GM12878 (cell line): ENCODE data around the gene SELENOV. TPM values are rescaled to one million over a fixed set of nuclear protein-coding genes. Genes with fewer than 3 reads are reported as not detected.

ENCODE experiments used
- ATAC-seq: fragments of 200-7000 bp; cut with Tn5 transposase; 3 replicates; pipeline ENCODE4 v1.9.1; 2020; ENCODE audit warnings: mild to moderate bottlenecking, moderate library complexity
- BruUV-seq: library from RNA; stranded (reverse); fragments of 400-500 nt; replicated peaks from 2 replicates; lab custom pipeline; 2021; lab: Mats Ljungman, UMichigan
- CTCF ChIA-PET: fragments of 300-600 bp; sonication (Branson Sonifier 250); formaldehyde crosslinking; extraction: SDS; loops from one replicate; lab custom pipeline; 2021; ENCODE audit warnings: inconsistent platforms; lab: Yijun Ruan, JAX
- POLR2A ChIA-PET: fragments of 350-600 bp; formaldehyde crosslinking; extraction: SDS; loops from one replicate; lab custom pipeline; 2021; ENCODE audit warnings: inconsistent platforms; lab: Charles Lee
- RAD21 ChIA-PET: fragments of 300-600 bp; sonication (Branson Sonifier 250); formaldehyde crosslinking; loops from one replicate; lab custom pipeline; 2023; ENCODE audit warnings: antibody characterized with exemption; ENCODE audit not compliant: unreplicated experiment; lab: Charles Lee
- SMC1A ChIA-PET: fragments of 300-600 bp; sonication (Branson Sonifier 250); formaldehyde crosslinking; loops from one replicate; lab custom pipeline; 2023; ENCODE audit not compliant: unreplicated experiment, uncharacterized antibody; lab: Charles Lee
- DNase-seq: peaks from one replicate; pipeline ENCODE4 v3.0.0-alpha.2; 2011; ENCODE audit warnings: low read depth, low spot score
- FAIRE-seq: peaks from 3 replicates; lab custom pipeline; 2011; peaks lifted over from hg19 to GRCh38; lab: Jason Lieb, UNC
- H2AFZ ChIP-seq: 2 replicates; pipeline ENCODE4 v1.6.0; 2011; ENCODE audit warnings: low read depth, low read length, control low read depth; ENCODE audit not compliant: control insufficient read depth
- H3K27ac ChIP-seq: 2 replicates; pipeline ENCODE4 v1.5.1; 2011; ENCODE audit warnings: control low read depth; ENCODE audit not compliant: control insufficient read depth, insufficient read depth
- H3K27me3 ChIP-seq, 2 experiments: replicated peaks in 1 of 2; 2 replicates each; pipeline versions ENCODE4 v1.6.0 to v1.6.1; 2011; ENCODE audit warnings: low read length in 1 of 2; ENCODE audit not compliant: control insufficient read depth in 2 of 2, insufficient read depth in 2 of 2
- H3K36me3 ChIP-seq, 2 experiments: 2 replicates each; pipeline ENCODE4 v1.5.1; 2011; ENCODE audit warnings: low read length in 1 of 2; ENCODE audit not compliant: control insufficient read depth in 2 of 2, insufficient read depth in 2 of 2
- H3K4me1 ChIP-seq: 2 replicates; pipeline ENCODE4 v1.6.1; 2011; ENCODE audit warnings: mild to moderate bottlenecking, low read length, moderate library complexity, mixed read lengths; ENCODE audit not compliant: control insufficient read depth, insufficient read depth
- H3K4me2 ChIP-seq: 2 replicates; pipeline ENCODE4 v1.6.0; 2011; ENCODE audit warnings: control low read depth; ENCODE audit not compliant: control insufficient read depth, insufficient read depth
- H3K4me3 ChIP-seq: fragments of 200-600 bp; sonication (generic); 2 replicates; pipeline ENCODE4 v1.5.1; 2016
- H3K79me2 ChIP-seq: 2 replicates; pipeline ENCODE4 v1.6.0; 2011; ENCODE audit warnings: low read length; ENCODE audit not compliant: control insufficient read depth, insufficient read depth
- H3K9ac ChIP-seq: 2 replicates; pipeline ENCODE4 v1.8.0; 2011; ENCODE audit warnings: low read length, control low read depth, mixed read lengths; ENCODE audit not compliant: control insufficient read depth, insufficient read depth
- H3K9me3 ChIP-seq: replicated peaks from 3 replicates; pipeline ENCODE4 v1.5.1; 2011; ENCODE audit warnings: mild to moderate bottlenecking, low read length; ENCODE audit not compliant: control insufficient read depth, insufficient read depth
- H4K20me1 ChIP-seq: 2 replicates; pipeline ENCODE4 v1.6.0; 2011; ENCODE audit not compliant: control insufficient read depth, insufficient read depth
- NFYA ChIP-seq: IDR thresholded peaks from 2 replicates; pipeline ENCODE4 v1.6.1; 2011; ENCODE audit warnings: low read depth, mild to moderate bottlenecking, low read length, improper control_type of control experiment, borderline replicate concordance
- PAX5 ChIP-seq: IDR thresholded peaks from 2 replicates; pipeline ENCODE4 v1.6.1; 2011; ENCODE audit warnings: low read depth, low read length, borderline replicate concordance
- POLR2A ChIP-seq: IDR thresholded peaks from 2 replicates; pipeline ENCODE4 v1.6.1; 2011; ENCODE audit warnings: low read depth, mild to moderate bottlenecking, low read length
- POLR2AphosphoS2 ChIP-seq: IDR thresholded peaks from 2 replicates; pipeline ENCODE4 v1.6.1; 2011; ENCODE audit warnings: low read depth, mild to moderate bottlenecking, low read length, improper control_type of control experiment, moderate library complexity
- WGBS: methylation state at CpG from one replicate; pipeline ENCODE4 v1.1.6; 2016; ENCODE audit warnings: low lambda C conversion rate; ENCODE audit not compliant: insufficient replicate concordance, insufficient coverage; ENCODE audit errors: missing lambda C conversion rate; 5-methylcytosine and 5-hydroxymethylcytosine counted together
- in situ Hi-C: fragments of 300-500 bp; cut with MboI; formaldehyde crosslinking; loops from 9 replicates; pipeline ENCODE4 v1.14.3; 2018; ENCODE audit warnings: mixed read lengths
- intact Hi-C: fragments of 100-400 bp; cut with micrococcal nuclease; formaldehyde crosslinking; loops from one replicate; pipeline ENCODE4 v1.14.2; 2022; ENCODE audit not compliant: unreplicated experiment
- polyA plus RNA-seq, 11 experiments: library from polyadenylated mRNA; depleted of rRNA in 4 of 11; unstranded in 6 of 11; stranded (reverse) in 5 of 11; fragments of >200 nt; fragmentation: Nextera tagmentation in 4 of 11; fragmentation: Illumina TruSeq in 1 of 11; extraction: Ambion mirVana in 4 of 11; extraction: Trizol in 1 of 11; gene quantifications; 1 replicate in 1 of 11; 2 replicates in 10 of 11; pipeline versions ENCODE4 v1.2.1 to v1.2.3, GENCODE V29; 2011 to 2016; ENCODE audit warnings: inconsistent platforms in 2 of 11, missing spikeins in 2 of 11, low read depth in 1 of 11
- total RNA-seq, 4 experiments: library from RNA; depleted of rRNA in 3 of 4; stranded (reverse); fragments of >200 nt in 3 of 4; fragmentation: Illumina TruSeq in 1 of 4; extraction: Trizol in 1 of 4; gene quantifications; 2 replicates each; pipeline versions ENCODE4 v1.2.1 to v1.2.3, GENCODE V29; 2013 to 2021

SELENOV gene
- total and polyA plus RNA-seq, 10 of the 15 experiments (the other 5 are each of a cell fraction or from before 2014, with no cell fraction given): not detected

GRCh38 chr19:39472746-39473442 is 42.0 kb upstream of the SELENOV start:
- Histone ChIP-seq H3K27ac (no peak overlapping the region), H3K27me3 (no peaks in the 10 kb centered on the region), H3K4me3 (no peak overlapping the region), H3K9ac (no peak overlapping the region), H3K79me2 (no peaks in the 10 kb centered on the region), H3K9me3 (no peaks in the 10 kb centered on the region), H4K20me1 (no peaks in the 10 kb centered on the region), H3K36me3 (peaks cover 43 to 69% of the 10 kb centered on the region in 2 experiments), H3K4me2 (no peak overlapping the region), H2AFZ (no peak overlapping the region), H3K4me1 (no peaks in the 10 kb centered on the region)
- no peak for DNase-seq
- intact Hi-C loops: no loop called here
- FAIRE-seq: no peak
- POLR2A ChIA-PET: no interaction called here
- CTCF ChIA-PET: interaction anchor here (1.7 kb wide), 1 partner anchor 57 kb away, joined by 4 read pairs; no protein-coding TSS in a partner anchor
- no TSS peak for BruUV-seq
- no peak for TF ChIP-seq NFYA
- SMC1A ChIA-PET: interaction anchor here (1.3 kb wide), 1 partner anchor 32 kb away, joined by 4 read pairs; no protein-coding TSS in a partner anchor
- RAD21 ChIA-PET: no interaction called here
- in situ Hi-C loops: no loop called here
- no peak for ATAC-seq
- 96% methylated on average over 30 of the region's 32 CpGs for WGBS

- no peaks in the 10 kb centered on the region for H3K9me3 ChIP-seq
- POLR2A ChIA-PET: no interaction called here
- SMC1A ChIA-PET: interaction anchor here (1.1 to 1.7 kb wide), 4 partner anchors 33 to 59 kb away, joined by 3 to 7 read pairs (median 4); partner anchors contain the start of genes EID2B and RPS16
- no peaks in the 10 kb centered on the region for H3K79me2 ChIP-seq
- H3K4me1 ChIP-seq: no peaks in the 10 kb centered on the region
- ATAC-seq: no peak
- in situ Hi-C loops: no loop called here
- H4K20me1 ChIP-seq: no peaks in the 10 kb centered on the region
- CTCF ChIA-PET: interaction anchor here (0.8 to 3.9 kb wide), 17 partner anchors 16 to 66 kb away, joined by 3 to 41 read pairs (median 4); partner anchors contain the start of genes DLL3, EID2B, RPS16 and SUPT5H
- H3K27ac ChIP-seq: no peak overlapping the region
- DNase-seq: no peak
- H3K27me3 ChIP-seq: no peaks in the 10 kb centered on the region
- FAIRE-seq: no peak
- 90% methylated on average over 11 of the region's 11 CpGs for WGBS
- H2AFZ ChIP-seq: no peak overlapping the region
- BruUV-seq: no TSS peak
- RAD21 ChIA-PET: interaction anchor here (1.2 to 1.9 kb wide), 3 partner anchors 30 to 61 kb away, joined by 4 to 6 read pairs (median 5); partner anchors contain the start of gene EID2B
- no peak overlapping the region for H3K9ac ChIP-seq
- no peak overlapping the region for H3K4me2 ChIP-seq
- H3K36me3 ChIP-seq: peaks cover 41 to 65% of the 10 kb centered on the region in 2 experiments
- H3K4me3 ChIP-seq: no peak overlapping the region
- intact Hi-C loops: no loop called here
- TF ChIP-seq POLR2A (0 out of 2 replicates have a peak, but pooled peaks have one; percentile 26), PAX5 (no peak), POLR2AphosphoS2 (0 out of 2 replicates have a peak, but pooled peaks have one; percentile 19)
- TF ChIP-seq, all 136 proteins: peak for 2
Observed at GRCh38 chr19:39473443-39473960, 41.4 kb upstream of the SELENOV start.
